Trophoblast cell (in vitro differentiated cells and primary cell): ENCODE data around the gene P2RX5.
A peak's percentile ranks its signal among the peaks of the same experiment; 100 is the strongest.

Experiments
- DNase-seq, 2 donors: peaks; one replicate each; pipeline ENCODE4 v3.0.0-alpha.2; 2016
- H2AFZ ChIP-seq: 2 replicates; pipeline ENCODE4 v1.6.1; 2013; ENCODE audit warnings: low read length, moderate library complexity, mild to moderate bottlenecking; ENCODE audit not compliant: insufficient read depth, poor library complexity
- H2AK5ac ChIP-seq: 2 replicates; pipeline ENCODE4 v1.6.1; 2013; ENCODE audit warnings: mild to moderate bottlenecking, low read length
- H2BK120ac ChIP-seq: 2 replicates; pipeline ENCODE4 v1.6.1; 2013; ENCODE audit warnings: low read length, mild to moderate bottlenecking, moderate library complexity; ENCODE audit not compliant: insufficient read depth, poor library complexity
- H2BK12ac ChIP-seq: 2 replicates; pipeline ENCODE4 v1.6.1; 2013; ENCODE audit warnings: mild to moderate bottlenecking, low read length, moderate library complexity
- H2BK5ac ChIP-seq: 2 replicates; pipeline ENCODE4 v1.6.1; 2013; ENCODE audit warnings: low read length, low read depth, moderate library complexity, mild to moderate bottlenecking; ENCODE audit not compliant: poor library complexity
- H3K14ac ChIP-seq: 2 replicates; pipeline ENCODE4 v1.6.1; 2013; ENCODE audit warnings: mild to moderate bottlenecking, low read length
- H3K18ac ChIP-seq: 2 replicates; pipeline ENCODE4 v1.6.1; 2013; ENCODE audit warnings: mild to moderate bottlenecking, low read length
- H3K23ac ChIP-seq: 2 replicates; pipeline ENCODE4 v1.6.1; 2013; ENCODE audit warnings: low read length
- H3K27ac ChIP-seq: 2 replicates; pipeline ENCODE4 v1.5.1; 2013; ENCODE audit warnings: low read depth, mild to moderate bottlenecking, inconsistent platforms, low read length, moderate library complexity
- H3K27me3 ChIP-seq: 2 replicates; pipeline ENCODE4 v1.6.1; 2013; ENCODE audit warnings: inconsistent platforms, mild to moderate bottlenecking, low read length, moderate library complexity; ENCODE audit not compliant: insufficient read depth
- H3K36me3 ChIP-seq, 2 experiments: 1 replicate in 1 of 2; 2 replicates in 1 of 2; pipeline ENCODE4 v1.6.1; 2013; ENCODE audit warnings: low read length in 2 of 2, mild to moderate bottlenecking in 2 of 2, moderate library complexity in 1 of 2; ENCODE audit not compliant: insufficient read depth in 2 of 2, control insufficient read depth in 1 of 2
- H3K4ac ChIP-seq: 2 replicates; pipeline ENCODE4 v1.6.1; 2013; ENCODE audit warnings: low read depth, mild to moderate bottlenecking, low read length, moderate library complexity
- H3K4me1 ChIP-seq, 2 experiments: 1 replicate in 1 of 2; 2 replicates in 1 of 2; pipeline ENCODE4 v1.6.1; 2013; ENCODE audit warnings: low read length in 2 of 2, mild to moderate bottlenecking in 2 of 2, moderate library complexity in 1 of 2; ENCODE audit not compliant: insufficient read depth in 2 of 2, control insufficient read depth in 1 of 2
- H3K4me2 ChIP-seq: 2 replicates; pipeline ENCODE4 v1.6.1; 2013; ENCODE audit warnings: inconsistent platforms, mild to moderate bottlenecking, low read length, moderate library complexity
- H3K4me3 ChIP-seq: 2 replicates; pipeline ENCODE4 v1.5.1; 2013; ENCODE audit warnings: mild to moderate bottlenecking, low read depth, low read length, inconsistent platforms
- H3K79me1 ChIP-seq: one replicate; pipeline ENCODE4 v1.6.1; 2013; ENCODE audit warnings: low read length
- H3K79me2 ChIP-seq: 2 replicates; pipeline ENCODE4 v1.6.1; 2013; ENCODE audit warnings: low read length, mild to moderate bottlenecking; ENCODE audit not compliant: control insufficient read depth, insufficient read depth, poor library complexity
- H3K9ac ChIP-seq: 2 replicates; pipeline ENCODE4 v1.6.1; 2013; ENCODE audit warnings: mild to moderate bottlenecking, low read length
- H3K9me3 ChIP-seq: 2 replicates; pipeline ENCODE4 v1.6.1; 2013; ENCODE audit warnings: low read depth, mild to moderate bottlenecking, control low read depth, inconsistent platforms, low read length; ENCODE audit not compliant: insufficient read depth
- H4K12ac ChIP-seq: 2 replicates; pipeline ENCODE4 v1.6.1; 2013; ENCODE audit warnings: low read depth, mild to moderate bottlenecking, low read length, moderate library complexity
- H4K8ac ChIP-seq: 2 replicates; pipeline ENCODE4 v1.6.1; 2013; ENCODE audit warnings: low read depth, mild to moderate bottlenecking, low read length, moderate library complexity
- H4K91ac ChIP-seq: one replicate; pipeline ENCODE4 v1.6.1; 2013; ENCODE audit warnings: low read depth, mild to moderate bottlenecking, low read length, moderate library complexity
- WGBS: extraction: QIAGEN DNeasy Blood & Tissue Kit; methylation state at CpG from one replicate; pipeline ENCODE4 v1.1.7; 2013; ENCODE audit warnings: missing lambda C conversion rate; ENCODE audit not compliant: insufficient read length, insufficient coverage; ENCODE audit errors: extremely low coverage; 5-methylcytosine and 5-hydroxymethylcytosine counted together

Gene P2RX5

GRCh38 chr17:3722716-3723115 lies 26.8 kb upstream of the P2RX5 start:
- Histone ChIP-seq H2BK12ac (no peak overlapping the region), H3K4me1 (peaks cover 6 to 7% of the 10 kb centered on the region in 2 experiments), H4K12ac (no peak overlapping the region), H2AFZ (no peak overlapping the region), H4K91ac (no peak overlapping the region), H3K9me3 (no peaks in the 10 kb centered on the region), H2AK5ac (no peak overlapping the region), H3K79me1 (peaks cover 9% of the 10 kb centered on the region), H3K79me2 (peaks cover 15% of the 10 kb centered on the region), H3K27me3 (no peaks in the 10 kb centered on the region), H4K8ac (no peak overlapping the region), H2BK120ac (no peak overlapping the region), H3K4ac (peak overlapping the region; percentile 17), H3K36me3 (peaks cover 8 to 17% of the 10 kb centered on the region in 2 experiments), H2BK5ac (no peak overlapping the region), H3K9ac (peak overlapping the region; percentile 29), H3K18ac (no peak overlapping the region), H3K4me3 (peak overlapping the region; percentile 25), H3K27ac (no peak overlapping the region), H3K4me2 (peak overlapping the region; percentile 66), H3K23ac (no peak overlapping the region), H3K14ac (no peak overlapping the region)
- DNase-seq = no peak
- no CpG with 5 or more reads among the region's 6 CpGs for WGBS

- Histone ChIP-seq H4K8ac (no peak overlapping the region), H2BK120ac (no peak overlapping the region), H4K12ac (no peak overlapping the region), H3K14ac (no peak overlapping the region), H2BK5ac (no peak overlapping the region), H3K4ac (no peak overlapping the region), H2AK5ac (no peak overlapping the region), H3K79me1 (peaks cover 9% of the 10 kb centered on the region), H3K4me1 (peaks cover 2 to 3% of the 10 kb centered on the region in 2 experiments), H3K36me3 (peaks cover 17 to 33% of the 10 kb centered on the region in 2 experiments), H2AFZ (no peak overlapping the region), H3K4me2 (no peak overlapping the region), H3K23ac (no peak overlapping the region), H3K4me3 (no peak overlapping the region), H4K91ac (no peak overlapping the region), H3K18ac (no peak overlapping the region), H2BK12ac (no peak overlapping the region), H3K9me3 (no peaks in the 10 kb centered on the region), H3K27me3 (no peaks in the 10 kb centered on the region), H3K9ac (no peak overlapping the region), H3K27ac (no peak overlapping the region), H3K79me2 (peaks cover 10% of the 10 kb centered on the region)
- peak; percentile 48 to 81 for DNase-seq
Measured at GRCh38 chr17:3719265-3719664, 23.3 kb upstream of the P2RX5 start.

- no peaks in the 10 kb centered on the region for H3K9me3 ChIP-seq
- no peak overlapping the region for H2AK5ac ChIP-seq
- no peaks in the 10 kb centered on the region for H3K79me1 ChIP-seq
- H3K79me2 ChIP-seq = peaks cover under 1% of the 10 kb centered on the region
- no peaks in the 10 kb centered on the region for H3K27me3 ChIP-seq
- no peak overlapping the region for H3K9ac ChIP-seq
- H2BK12ac ChIP-seq = no peak overlapping the region
- H3K4me1 ChIP-seq = peaks cover 2 to 3% of the 10 kb centered on the region in 2 experiments
- H2AFZ ChIP-seq = no peak overlapping the region
- H4K8ac ChIP-seq = no peak overlapping the region
- no peak overlapping the region for H3K27ac ChIP-seq
- DNase-seq = no peak
- H3K4me2 ChIP-seq = no peak overlapping the region
- H3K36me3 ChIP-seq = peaks cover 17 to 34% of the 10 kb centered on the region in 2 experiments
- H3K23ac ChIP-seq = no peak overlapping the region
- no peak overlapping the region for H3K4ac ChIP-seq
- WGBS = no CpG with 5 or more reads among the region's 4 CpGs
- no peak overlapping the region for H2BK5ac ChIP-seq
- H3K14ac ChIP-seq = no peak overlapping the region
- no peak overlapping the region for H3K18ac ChIP-seq
- no peak overlapping the region for H4K12ac ChIP-seq
- H2BK120ac ChIP-seq = no peak overlapping the region
- H3K4me3 ChIP-seq = no peak overlapping the region
- H4K91ac ChIP-seq = no peak overlapping the region
Measured at GRCh38 chr17:3718201-3718600, 22.2 kb upstream of the P2RX5 start.

DNA sequence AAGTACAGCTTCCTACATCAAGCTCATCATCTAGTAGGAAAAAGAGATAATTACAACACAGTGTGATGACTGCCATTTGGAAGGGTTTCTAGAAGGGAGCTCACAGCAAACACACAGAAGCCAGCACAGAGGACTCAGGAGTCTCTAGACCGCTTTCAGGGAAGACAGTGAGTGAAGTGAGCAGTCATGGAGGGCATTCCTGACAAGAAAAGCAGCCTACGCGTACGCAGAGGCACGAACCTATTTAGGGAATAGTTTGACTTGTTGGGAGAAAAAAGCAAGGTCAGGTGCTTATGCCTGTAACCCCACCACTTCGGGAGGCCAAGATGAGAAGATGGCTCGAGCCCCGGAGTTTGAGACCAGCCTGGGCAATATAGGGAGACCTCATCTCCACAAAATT lies 19.3 kb upstream of the P2RX5 start:
- WGBS = no CpG with 5 or more reads among the region's 8 CpGs
- no peaks in the 10 kb centered on the region for H3K4me1 ChIP-seq
- H3K9ac ChIP-seq = no peak overlapping the region
- H3K9me3 ChIP-seq = no peaks in the 10 kb centered on the region
- H2AFZ ChIP-seq = no peak overlapping the region
- no peak overlapping the region for H2BK120ac ChIP-seq
- H2BK5ac ChIP-seq = no peak overlapping the region
- H3K79me1 ChIP-seq = no peaks in the 10 kb centered on the region
- H4K12ac ChIP-seq = no peak overlapping the region
- no peak overlapping the region for H3K18ac ChIP-seq
- peak overlapping the region; percentile 3 for H3K23ac ChIP-seq
- no peak overlapping the region for H3K4ac ChIP-seq
- no peak overlapping the region for H4K8ac ChIP-seq
- no peak overlapping the region for H3K4me3 ChIP-seq
- DNase-seq = no peak
- no peak overlapping the region for H3K27ac ChIP-seq
- no peaks in the 10 kb centered on the region for H3K27me3 ChIP-seq
- no peak overlapping the region for H4K91ac ChIP-seq
- H2AK5ac ChIP-seq = no peak overlapping the region
- H3K14ac ChIP-seq = no peak overlapping the region
- H2BK12ac ChIP-seq = no peak overlapping the region
- peaks cover 21 to 44% of the 10 kb centered on the region in 2 experiments for H3K36me3 ChIP-seq
- H3K4me2 ChIP-seq = no peak overlapping the region
- H3K79me2 ChIP-seq = no peaks in the 10 kb centered on the region
